HG03064 (cell line): ENCODE results near the gene ARL4A.

Experiments
- ATAC-seq: cut with Tn5 transposase; IDR thresholded peaks from one replicate; pipeline ENCODE4 v1.9.1; 2021; ENCODE audit warnings: low read depth; ENCODE audit not compliant: unreplicated experiment

Gene ARL4A

DNA sequence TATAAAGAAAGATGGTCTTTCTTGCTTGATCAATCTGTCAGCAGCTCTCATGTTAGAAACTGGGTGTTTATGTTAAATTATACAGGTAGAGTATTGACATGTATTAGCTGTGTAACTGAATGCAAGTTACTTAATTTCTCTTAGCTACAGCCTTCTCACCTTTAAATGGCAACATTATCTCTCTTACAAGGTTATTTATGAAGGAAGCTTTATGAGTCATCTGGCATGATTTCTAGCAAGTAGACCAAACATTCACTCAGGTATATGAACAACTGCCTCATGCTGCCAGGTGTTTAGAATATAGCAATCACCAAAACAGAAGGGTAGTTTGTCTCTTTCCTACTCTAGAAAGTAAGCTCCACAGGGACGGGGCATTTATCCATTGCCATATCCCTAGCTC, 8.5 kb downstream of the ARL4A start:
- ATAC-seq, result no peak

DNA sequence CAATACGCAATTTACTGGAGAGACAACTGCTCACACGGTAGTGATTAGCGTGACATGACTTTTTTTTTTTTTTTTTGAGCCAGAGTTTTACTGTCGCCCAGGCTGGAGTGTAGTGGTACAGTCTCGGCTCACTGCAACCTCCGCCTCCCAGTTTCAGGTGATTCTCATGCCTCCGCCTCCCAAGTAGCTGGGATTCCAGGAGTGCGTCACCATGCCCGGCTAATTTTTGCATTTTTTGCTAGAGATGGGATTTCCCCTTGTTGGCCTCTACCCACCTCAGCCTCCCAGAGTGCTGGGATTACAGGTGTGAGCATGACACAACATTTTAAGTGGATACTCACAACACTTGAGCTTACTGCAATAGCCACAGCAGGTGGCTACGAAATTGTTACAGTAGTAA, 11.9 kb downstream of the ARL4A start:
- no peak for ATAC-seq

DNA sequence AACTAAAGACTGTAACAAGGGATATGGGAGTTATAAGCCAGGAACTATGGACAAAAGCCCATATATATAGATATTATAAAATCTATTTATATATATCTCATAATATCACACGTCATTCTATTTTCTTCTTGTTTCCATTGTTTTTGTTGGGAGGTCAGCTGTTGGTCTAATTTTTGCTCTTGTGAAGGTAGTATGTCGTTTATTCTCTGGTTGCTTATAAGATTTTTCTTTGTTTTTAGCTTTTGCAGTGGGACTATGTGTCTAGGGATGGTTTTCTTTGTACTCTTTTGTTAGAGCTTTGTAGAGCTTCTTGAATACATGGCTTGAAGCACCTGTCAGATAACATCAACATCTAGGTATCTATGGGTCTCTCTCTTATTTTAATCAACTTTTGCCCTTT, 14.0 kb downstream of the ARL4A start:
- ATAC-seq, result no peak

DNA sequence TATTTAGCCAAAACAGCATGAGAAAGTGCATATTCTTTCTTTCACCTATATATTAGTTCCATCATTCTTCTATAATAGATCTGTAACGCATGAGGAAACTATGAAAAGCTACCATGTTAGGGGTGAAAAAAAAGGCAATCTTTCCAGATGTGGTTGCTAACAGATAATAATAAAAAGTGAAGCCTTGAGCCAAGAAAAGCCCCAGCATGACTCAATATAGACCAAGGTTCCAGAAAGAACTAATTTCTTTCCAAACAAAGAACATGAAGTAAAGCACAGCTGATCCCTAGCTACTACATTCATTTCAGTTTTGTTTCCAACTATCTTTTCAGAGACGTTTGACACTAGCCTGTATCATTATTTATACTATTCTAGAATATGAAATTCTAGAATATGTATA, 16.4 kb downstream of the ARL4A start:
- no peak for ATAC-seq

DNA sequence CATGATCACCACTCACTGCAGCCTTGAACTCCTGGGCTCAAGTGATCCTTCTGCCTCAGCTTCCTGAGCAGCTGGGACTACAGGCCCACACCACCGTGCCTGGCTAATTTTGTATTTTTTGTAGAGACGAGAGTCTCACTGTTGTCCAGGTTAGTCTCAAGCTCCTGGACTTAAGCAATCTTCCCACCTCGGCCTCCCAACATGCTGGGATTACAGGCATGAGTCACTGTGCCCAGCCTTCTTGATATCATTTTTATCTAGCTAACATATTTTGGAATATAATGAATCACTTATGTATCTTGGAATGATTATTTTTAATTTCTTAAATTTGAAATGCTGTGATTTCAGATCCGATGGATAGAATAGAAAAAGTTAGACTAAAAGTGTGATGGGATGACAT, 18.4 kb downstream of the ARL4A start:
- ATAC-seq, result no peak

DNA sequence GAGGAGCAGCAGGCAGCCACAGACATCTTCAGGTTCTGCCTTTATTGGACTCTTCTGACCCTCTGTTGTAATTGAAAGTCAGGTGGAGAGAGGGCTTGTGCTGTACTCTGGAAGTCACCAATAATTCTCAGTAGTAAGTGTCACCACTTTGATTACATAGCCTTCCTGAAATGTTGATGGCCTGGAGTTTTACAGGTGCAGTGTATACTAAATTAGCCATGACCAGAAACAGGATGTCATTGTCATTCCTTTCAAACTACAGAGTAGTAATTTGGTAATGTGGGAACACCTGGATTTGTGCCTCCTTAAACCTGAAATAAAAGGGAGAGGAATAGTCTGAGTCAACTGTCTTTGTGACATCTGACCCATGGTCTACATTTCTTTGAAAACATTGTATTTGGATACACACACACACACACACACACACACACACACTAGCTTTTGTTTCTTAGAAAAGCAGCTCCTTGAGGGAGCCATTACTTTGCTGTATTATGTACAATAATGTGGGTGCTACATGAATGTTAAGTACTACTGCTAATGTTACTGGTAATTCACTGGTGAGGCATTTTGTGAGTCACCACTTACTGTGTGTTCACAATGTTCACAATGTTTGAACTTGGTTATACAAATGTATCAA, 19.6 kb downstream of the ARL4A start:
- no peak for ATAC-seq

DNA sequence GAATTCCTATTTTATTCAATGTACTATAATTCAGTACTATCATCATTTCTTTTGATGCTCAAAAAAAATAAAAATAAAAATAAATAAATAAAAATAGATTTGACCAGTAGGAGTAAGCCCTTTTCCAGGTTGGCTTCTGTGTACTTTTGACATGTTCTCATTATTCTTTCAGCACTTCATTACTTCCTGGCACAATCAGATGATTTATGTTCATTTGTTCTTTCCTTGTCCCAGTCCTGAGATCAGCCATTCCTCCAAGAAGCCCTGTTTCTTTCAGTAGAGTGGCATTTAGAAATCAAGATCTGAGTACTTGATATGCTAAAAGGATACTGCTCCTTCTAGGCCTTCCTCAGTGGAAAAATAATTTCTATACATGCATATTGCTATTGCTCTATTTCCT, 20.9 kb downstream of the ARL4A start:
- ATAC-seq, result no peak

DNA sequence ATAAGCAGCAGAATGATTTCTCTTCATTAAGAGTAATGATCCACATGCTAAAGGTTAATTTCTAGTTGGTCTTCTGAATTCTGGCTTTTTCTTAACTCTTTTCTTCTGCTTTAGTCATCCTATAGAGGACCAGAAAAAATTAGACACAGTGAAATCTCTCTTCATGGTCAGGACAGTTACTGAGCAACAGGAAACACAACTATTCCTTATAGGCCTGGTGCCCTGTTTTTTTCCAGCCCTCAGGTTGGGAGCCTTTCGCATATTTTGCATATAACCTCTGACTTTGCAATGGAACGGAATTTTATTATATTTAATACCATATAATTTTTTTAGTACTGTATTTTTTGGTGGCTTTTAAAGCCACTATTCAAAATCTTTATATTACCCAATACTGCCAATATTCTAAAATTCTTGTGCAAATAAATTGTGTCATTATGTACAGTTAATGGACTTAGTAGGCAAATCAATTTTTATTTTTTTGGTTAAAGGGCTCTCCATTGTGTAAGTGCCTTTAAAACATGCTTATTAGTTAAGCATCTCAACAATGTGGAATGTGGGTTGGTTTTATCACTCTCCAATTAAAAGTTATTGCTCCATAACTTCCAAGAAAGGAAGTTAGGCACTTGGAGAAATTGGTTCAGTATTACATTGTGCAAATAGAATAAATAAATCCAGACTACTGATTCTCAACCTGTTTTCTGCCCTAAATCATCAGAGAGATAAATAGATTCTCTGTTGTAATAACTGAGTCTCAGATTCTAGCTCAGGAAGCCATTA, 22.5 kb downstream of the ARL4A start:
- no peak for ATAC-seq

DNA sequence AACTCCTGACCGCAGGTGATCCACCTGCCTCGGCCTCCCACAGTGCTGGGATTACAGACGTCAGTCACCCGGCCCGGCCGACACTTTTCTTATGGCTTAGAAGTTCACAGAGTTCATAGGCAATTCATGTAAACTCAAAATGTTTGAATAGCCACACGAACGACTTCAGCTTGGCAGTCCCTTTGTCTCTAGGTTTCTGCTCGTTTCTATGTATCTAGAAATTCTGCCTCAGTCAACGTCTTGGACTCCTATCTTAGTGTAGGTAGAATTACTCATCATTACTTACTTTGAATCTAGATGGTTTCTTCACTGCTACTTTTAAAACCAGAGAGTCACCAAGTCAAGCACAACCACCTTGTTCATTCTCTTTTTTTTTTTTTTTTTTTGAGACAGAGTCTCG, 23.7 kb downstream of the ARL4A start:
- ATAC-seq, result no peak

DNA sequence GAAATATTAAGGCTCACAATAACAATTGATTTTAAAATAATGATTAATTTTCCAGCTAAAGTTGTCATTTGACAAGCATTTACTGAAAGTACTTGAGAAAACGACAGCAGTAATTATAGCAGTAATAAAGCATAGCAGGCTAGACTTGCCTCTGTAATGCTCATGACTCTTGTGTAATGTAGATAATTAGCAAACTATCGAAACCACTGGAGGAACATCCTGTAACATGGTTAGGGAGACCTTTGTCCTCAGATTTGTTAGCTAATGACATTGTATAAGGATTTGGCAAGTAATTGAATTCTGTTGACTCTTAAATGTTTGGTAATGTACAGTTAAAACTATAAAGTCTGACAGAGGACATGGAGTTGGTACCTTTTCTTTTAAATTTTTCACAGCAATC, 24.8 kb downstream of the ARL4A start:
- ATAC-seq, result no peak

DNA sequence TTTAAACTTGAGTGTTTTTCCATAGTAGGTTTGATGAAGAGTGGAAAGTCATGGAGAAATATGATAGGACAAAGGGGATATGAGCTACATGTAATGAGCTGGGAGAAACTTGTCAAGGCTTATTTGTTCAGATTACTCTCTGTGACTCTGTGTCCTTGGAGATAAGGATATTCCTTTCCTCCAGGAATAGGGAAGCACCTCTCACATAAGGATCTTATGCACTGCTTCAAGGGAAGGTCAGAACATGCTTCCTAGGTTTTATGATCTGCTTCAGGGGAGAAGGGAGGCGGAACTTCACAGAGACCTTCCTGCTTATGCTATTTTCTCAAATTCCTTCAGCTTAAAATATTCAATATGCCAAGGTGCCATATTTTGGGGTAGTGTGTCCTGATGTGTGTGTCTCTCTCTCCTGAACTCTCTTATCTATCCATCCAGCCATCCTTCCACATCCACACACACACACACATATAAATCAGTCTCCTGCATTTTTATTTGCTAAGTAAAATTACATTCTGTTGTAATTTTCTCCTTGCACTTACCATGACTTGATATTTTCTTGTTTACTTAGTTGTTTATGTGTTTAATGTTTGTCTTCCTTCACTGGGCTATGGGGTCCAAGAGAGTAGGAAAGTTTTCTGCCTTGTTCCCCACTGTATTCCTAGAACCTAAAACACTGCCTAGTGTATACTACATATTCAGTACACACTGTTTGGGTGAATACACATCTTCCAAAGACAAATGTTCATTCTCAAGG, 26.4 kb downstream of the ARL4A start:
- no peak for ATAC-seq

DNA sequence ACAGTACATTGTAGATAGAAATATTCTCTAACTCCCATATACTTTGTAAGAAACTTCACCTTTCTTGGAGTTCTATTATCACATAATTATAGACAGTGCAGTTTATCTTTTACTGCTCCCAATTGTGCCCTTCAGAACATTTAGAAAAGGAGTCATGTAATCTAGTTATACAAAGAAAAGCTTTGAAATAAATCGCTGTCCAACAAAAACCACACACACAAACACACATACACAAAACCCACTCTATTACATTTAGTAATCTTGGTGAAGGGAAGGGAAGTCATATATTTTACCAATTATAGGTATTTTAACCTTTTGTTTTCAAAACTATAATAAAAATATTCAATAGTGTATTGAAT, 26.9 kb downstream of the ARL4A start:
- ATAC-seq, result no peak

DNA sequence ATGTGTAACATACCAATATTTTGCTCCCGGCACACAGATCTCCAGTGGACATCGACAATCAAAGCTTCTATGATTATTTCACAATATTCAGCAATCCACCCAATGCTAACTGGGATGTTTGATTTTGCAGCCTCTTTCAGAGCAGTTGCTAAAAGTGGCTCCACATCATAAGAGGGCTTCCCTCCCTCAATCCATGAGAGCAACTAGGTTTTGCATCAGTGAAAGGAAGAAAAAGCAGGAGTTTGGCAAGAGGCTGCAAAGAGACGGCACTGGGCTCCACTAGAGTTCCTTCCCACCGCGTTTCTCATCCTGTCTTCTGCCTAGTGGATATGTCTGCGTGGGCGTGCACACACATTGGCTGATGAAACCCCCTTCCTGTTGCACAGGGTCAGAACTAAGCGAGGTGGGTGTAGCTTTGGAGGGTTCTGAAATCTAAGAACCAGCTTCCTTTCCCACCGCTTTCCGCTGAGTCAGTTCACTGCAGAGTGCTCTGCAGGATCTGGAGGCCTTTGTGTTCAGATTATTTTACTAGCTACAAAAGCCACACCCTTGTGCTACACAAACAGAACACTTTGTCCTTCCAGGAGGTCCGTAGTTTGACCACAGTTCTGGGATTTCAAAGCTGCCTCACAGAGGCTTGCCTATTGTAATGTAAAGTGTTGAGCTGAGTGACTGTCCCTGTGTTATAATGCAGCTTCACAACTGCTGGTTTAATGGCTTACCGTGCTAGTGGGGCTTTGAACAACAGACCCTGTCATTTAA, 28.1 kb downstream of the ARL4A start:
- ATAC-seq, result no peak

DNA sequence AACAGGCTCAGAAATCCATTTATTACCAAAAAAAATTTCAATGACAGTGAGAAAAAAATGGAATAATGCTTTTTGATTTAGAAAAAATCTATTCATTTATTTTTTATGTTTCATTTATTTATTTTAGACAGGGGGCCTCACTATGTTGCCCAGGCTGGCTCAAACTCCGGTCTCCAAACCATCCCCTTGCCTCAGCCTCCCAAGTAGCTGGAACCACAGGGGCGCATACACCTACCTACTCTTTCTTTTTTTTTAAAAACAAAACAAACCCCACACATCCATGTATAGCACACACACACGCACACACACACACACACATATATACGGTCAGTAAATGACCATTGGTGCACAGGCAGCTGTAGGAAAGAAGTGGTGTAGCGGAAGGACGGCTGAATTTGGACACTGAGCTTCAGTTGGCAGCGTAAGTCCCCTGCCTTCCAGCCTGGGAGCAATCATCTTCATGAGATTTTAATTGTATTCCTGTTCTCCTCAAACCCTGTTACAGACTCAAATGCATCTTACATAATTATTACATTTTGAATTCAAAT, 28.8 kb downstream of the ARL4A start:
- ATAC-seq, result no peak

DNA sequence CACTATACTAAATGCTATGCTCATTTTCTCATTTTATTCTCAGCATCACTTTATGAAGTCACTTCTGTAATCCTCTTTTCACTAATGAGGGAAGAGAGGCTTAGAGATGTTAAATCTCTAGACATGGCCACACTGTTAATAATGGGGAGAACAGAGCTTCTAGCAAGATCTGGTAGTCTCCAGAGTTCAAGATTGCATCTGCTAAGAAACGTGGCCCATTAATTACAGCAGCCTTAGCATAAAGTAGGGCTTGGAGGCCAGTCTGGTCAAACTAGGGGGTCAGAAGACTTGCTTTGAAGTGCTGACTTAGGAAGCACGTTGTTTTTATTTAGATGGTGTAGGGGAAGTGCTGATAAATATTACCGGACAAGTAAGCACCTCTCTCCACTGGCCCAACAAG, 29.3 kb downstream of the ARL4A start:
- ATAC-seq, result no peak

DNA sequence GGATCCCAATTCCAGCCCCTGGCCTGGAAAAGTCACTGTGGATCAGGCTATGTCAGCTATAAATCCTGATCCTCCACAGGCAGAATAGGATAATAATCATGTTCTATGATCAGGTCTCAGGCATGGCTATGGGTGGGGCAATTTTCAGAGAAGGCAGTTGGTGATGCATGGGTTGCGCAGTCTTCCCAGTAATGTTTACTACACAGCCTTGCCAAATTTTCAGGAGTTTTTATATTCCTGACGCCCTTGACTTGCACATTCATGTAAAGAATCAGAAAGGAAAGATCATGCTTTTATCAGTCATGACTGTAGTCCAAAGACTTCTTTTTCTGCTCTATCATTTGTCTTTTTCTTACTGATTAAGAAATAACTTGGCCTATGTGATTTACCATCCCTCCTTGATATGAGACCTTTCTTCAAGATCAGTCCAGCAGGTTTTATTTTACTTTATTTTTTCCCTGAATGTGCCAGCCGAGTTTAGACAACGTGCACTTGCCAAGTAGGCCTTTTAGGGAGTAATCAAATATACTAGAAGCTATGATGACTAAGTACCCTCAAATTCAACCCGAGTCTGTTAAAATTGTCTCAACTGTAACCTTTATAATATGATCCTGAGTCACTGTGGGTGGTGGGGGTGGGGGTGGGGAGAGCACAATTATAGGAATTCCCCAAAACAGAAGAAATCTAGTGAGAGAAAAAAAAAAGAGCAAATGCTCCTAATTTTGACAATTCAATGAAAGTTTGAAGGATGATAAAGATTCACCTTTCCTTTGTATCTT, 31.9 kb downstream of the ARL4A start:
- no peak for ATAC-seq

DNA sequence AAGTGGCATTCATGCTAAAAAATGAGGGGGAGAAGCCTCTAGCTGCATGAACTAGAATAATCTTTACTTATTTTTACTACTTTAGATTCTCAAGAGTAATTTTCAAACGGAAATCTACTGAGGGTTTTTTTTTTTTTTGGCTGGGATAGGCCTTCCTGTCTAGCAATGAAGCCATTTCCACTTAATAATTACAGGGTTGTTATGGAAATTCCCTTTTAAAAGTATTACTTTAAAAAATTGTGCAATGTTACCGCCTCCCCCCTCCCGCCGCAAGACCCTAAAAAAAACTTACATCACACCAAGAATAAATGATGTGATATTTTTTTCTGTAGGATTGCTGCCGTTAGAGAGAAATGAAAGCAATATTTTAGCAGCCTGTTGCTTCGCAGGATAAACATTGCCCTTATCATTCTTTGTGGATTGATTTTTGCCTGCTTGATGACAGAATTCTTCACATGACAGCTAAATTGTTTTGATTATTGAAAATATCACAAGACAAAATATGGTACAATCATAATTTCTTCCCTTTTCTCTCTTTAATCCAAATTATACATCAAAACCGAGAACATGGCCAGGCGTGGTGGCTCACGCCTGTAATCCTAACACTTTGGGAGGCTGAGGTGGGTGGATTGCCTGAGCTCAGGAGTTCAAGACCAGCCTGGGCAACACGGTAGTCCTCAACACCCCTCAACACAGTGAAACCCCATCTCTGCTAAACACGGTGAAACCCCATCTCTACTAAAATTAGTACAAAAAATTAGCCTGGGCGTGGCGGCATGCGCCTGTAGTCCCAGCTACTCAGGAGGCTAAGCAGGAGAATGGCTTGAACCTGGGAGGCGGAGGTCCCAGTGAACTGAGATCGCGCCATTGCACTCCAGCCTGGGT, 32.8 kb downstream of the ARL4A start:
- no peak for ATAC-seq

DNA sequence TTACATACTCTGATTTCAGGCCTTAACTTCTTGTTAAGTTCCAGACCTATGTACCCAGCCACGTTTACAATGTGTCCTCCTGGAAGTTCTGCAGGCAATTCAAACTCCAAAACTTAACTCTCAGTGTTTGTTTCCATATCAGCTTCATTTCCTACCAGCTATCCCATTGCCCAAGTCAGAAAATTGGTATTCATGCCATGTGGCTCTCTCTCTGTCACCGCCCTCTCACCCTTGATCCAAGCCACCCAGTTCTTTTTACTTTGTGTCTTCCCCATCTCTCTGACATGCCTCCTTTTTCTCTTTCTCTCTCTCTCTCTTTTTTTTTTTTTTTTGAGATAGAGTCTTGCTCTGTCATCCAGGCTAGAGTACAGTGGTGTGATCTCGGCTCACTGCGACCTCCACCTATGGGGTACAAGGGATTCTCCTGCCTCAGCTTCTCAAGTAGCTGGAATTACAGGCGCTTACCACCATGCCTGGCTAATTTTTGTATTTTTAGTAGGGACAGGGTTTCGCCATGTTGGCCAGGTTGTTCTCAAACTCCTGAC, 33.9 kb downstream of the ARL4A start:
- no peak for ATAC-seq

DNA sequence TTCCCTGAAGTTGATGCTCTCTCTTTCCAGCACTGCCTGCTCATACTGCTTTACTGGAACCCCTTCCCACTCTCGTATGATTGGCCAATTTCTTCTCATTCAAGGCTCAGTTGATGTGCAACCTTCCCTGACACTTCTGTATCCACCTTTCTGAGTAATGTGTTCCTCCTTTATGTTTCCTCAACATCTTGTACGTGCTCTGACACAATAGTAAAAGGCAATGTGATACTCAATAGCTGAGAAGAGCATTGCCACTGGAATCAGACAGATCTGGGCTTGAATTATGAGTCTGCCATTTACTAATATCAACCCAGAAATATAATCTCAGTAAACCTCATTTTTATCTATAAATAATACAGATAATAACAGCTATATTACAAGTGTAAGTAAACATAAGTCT, 34.7 kb downstream of the ARL4A start:
- no peak for ATAC-seq
